ENCODE results near the gene FAM240B.

FAM240B gene

DNA sequence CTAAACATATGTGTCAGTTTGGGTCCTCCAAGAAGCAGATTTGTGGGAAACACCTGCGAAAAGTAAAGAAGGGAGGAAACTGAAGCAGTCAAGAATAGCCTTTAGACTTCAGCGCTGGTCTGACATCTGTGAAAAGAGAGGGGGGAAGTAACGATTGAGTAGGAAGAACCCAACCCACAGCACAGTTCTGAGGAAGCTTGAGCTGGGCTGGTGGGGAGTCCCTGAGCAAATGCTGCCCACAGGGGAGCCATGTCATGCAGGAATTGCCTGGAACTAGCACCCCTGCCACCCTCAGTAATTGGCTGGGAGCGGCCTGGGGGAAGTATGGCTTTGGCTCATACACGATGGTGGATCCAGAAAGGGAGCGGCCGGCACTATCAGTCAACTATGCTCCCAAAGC lies 20.6 kb downstream of the FAM240B start:
- peak; percentile 48 to 78 for DNase-seq

DNA sequence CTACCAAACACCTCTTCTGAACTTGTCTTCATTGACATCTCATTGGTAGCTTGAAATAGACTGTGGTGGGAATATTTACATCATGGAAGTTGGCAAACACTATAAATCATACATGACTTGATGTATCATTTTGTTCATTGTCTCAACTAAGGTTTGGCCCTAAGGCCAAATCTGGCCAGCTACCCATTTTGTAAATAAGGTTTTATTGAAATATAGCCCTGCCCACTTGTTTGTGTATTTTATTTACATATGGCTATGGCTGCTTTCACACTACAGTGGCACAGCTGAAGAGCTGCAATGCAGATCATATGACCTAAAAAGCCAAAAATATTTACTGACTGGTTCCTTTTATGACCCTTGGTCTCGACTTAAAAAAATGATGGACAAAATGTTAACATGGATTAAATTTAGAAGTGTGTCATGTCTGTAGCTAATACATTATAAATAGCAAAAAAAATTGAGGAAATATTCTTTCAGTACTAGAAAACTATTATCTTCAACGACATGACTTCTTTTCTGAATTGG lies 22.1 kb downstream of the FAM240B start:
- DNase-seq: no peak

- DNase-seq: no peak
These were observed 22.9 kb downstream of the FAM240B start for GRCh38 chr9:38696999-38697398.

- no peak for DNase-seq
These were observed 25.3 kb downstream of the FAM240B start for GRCh38 chr9:38694676-38695075.

DNA sequence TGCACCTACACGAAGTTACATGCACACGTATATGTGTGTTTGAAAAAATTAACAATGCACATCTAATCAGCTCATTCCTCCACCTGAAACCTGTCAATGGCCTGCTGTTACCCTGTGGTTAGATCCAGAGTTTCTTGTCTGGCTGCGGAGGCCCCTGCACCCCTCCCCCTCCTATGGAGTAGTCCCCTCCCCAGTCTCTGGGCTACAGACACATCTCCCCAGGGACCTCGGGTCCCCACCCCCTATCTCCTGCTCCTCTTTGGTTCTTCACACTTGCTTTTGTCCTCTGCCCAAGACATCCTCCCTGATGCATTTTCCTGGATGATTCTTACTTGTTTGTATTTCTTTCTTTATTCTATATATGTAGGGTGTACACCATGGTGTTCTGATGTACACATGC lies 27.2 kb downstream of the FAM240B start:
- DNase-seq: no peak

DNA sequence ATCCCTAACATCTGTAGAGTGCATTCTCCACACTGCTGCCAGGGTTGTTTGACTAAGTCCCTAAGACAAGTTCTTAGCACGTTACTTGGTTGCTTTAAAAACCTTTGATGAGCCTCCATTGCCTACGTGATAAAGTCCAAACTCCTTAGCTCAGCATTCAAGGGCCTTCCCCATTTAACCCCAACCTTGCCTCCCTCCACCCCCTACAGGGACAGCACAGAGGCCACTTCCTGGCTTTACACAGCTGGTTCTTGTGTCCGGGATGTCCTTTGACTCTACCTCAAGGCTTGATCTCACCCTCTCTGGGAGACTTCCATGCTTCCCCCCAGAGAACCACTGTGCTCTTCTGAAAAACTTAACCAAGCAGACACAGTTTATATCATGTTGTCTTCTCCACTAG lies 29.4 kb downstream of the FAM240B start:
- no peak for DNase-seq

GRCh38 chr9:38689678-38690077 lies 30.3 kb downstream of the FAM240B start:
- no peak for DNase-seq

- DNase-seq: no peak
These were observed 31.9 kb downstream of the FAM240B start for GRCh38 chr9:38687992-38688391.

- DNase-seq: no peak
These were observed 32.5 kb downstream of the FAM240B start for GRCh38 chr9:38687389-38687842.

- DNase-seq: no peak
These were observed 33.0 kb downstream of the FAM240B start for GRCh38 chr9:38686933-38687332.

DNA sequence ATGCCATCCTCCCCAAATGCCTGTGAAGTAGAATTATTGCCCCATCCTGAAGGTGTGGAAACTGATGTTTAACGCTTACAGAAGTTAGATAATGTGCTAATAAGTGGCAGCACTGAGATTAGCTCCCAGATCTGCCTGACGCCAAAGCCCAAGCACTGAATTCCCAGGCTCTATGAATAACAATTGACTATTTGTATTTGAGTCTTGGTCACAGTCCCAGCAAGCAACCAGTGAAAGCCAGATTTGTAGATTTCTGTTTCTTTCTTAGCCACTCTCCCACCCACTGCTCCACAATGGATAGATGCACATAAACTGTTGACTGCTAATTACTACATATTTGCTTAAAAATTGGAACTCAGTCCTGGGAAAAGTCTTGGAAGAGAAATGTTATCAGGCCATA lies 34.4 kb downstream of the FAM240B start:
- no peak for DNase-seq

DNA sequence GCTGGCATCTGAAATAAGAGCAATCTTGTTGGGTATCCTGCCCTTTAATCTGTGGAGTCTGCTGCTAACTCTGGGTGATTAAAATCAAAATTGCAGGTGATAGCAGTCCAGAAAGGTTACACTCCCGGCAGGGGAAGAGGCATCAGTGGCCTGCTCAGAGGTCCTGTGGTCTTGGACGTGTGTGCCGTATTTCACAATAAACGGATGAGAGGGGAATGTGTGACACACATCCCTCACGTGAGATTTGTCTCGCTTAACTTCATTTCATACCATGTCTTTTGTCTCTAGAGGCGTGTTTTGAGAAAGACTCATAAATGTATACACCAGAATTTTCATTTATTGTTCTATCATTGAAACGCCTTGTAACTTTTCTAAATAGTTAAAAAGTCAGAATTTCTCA lies 36.6 kb downstream of the FAM240B start:
- DNase-seq: no peak

DNA sequence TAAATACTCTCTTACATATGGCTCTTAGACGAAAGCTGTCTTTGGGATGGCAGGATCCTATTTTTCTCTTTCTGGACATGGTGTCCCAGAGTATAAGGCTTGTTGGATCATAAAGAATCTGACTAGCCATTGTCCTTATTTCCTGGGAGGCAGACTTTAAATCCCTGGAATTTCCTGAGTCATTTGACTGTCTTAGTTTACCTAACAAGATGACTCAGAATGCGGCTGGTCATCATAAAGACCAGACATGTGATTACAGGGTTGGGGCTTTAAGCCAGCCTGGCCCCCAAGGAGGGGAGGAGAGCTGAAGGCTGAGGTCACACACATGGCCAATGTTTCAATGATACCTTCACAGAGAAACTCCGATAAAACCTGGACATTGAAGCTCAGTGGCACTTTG lies 37.2 kb downstream of the FAM240B start:
- DNase-seq: no peak

- DNase-seq: no peak
These were observed 38.1 kb downstream of the FAM240B start for GRCh38 chr9:38681747-38682227.

DNA sequence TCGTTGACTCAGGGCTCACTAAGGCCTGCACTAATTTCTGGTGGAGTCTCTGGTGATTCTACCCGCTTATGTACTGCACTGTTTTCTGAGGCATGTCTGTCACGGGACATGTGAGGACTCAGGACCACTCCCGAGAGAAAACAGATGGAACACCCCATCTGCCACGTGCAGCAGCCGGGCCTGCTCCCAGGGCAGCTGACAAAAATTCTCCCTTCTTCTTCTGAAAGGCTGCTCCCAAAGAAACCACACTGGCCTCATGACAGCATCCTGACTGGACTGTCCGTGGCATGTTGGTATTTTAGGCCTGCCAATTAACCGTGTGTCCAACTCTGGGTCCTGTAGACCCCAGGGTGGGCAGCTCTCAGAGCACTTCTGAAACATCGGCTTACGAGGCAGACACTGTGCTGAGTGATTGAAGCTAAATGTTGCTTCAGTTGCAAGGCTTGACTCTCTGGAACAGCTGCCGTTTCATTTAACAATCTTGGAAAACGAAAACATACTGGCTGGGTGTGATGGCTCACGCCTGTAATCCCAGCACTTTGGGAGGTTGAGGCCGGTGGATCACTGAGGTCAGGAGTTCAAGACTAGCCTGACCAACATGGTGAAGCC lies 39.0 kb downstream of the FAM240B start:
- no peak for DNase-seq

- DNase-seq: no peak
These were observed 42.2 kb downstream of the FAM240B start for GRCh38 chr9:38677660-38678303.

GRCh38 chr9:38675831-38676230 lies 44.1 kb downstream of the FAM240B start:
- no peak for DNase-seq

GRCh38 chr9:38675211-38675610 lies 44.7 kb downstream of the FAM240B start:
- no peak for DNase-seq

DNA sequence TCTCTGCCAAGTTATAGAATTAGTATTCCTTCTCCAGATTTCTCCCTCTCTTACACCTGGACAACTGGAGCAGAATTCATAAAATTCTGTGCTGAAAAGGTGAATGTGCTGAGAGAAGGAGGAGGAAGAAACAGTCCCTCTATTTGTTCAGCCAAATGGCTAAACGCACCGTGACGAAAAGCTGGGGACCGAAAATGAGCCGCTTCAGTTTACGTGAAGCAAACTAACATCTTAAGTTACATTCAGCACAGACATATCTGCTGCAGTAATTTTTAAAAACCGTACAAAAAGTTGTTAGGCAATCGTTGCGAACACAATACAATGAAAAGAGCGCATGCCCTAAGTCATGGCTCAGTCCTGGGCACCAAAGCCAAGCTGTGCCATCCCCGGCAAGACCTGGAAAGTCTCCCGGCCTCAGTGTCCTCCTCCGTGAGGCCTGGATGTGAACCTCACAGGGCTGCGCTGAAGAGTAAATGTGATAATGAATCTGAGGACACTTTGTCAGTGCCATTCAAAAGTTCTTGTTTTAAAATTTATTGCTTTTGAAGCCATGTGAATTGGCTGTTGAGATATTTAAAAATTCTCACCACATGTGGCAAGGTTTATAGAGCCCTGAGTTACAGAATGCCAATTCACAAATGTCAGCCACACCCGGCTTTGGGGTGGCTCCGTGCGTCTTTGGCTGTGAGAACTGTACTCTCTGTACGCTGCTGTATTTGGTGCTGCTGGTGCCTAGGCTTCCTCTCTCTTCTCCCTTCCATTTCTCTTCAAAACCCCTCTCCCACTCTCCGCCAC lies 46.3 kb downstream of the FAM240B start:
- no peak for DNase-seq

GRCh38 chr9:38671748-38672147 lies 48.2 kb downstream of the FAM240B start:
- DNase-seq: no peak

DNA sequence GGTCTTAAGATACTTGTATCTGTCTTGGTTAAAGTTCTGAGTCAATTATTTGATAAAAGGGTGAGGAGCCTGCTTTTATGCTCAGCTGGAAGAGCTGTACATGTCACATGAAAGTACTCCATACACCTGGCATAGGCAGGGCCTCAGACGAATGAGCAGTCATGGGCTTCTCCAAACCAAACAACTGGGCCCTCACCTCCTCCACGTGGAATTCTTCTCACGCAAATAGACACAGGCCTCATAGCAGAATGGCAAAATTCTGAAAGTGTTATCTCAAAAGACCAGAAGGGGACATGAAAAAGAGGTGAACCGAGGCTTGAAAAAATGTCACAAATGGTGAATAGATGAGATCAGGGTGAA lies 48.6 kb downstream of the FAM240B start:
- DNase-seq: no peak

- DNase-seq: no peak
These were observed 49.2 kb downstream of the FAM240B start for GRCh38 chr9:38670542-38671371.
